ENCODE measurements around the gene OTUB2. TPM values are rescaled to one million over a fixed set of nuclear protein-coding genes. Genes with fewer than 3 reads are reported as not detected.
A peak's percentile ranks its signal among the peaks of the same experiment; 100 is the strongest.

Gene OTUB2
- 0.69 TPM for total RNA-seq (2013)
- under 1 TPM; 0.25 to 0.95 (median 0.28) TPM for polyA plus RNA-seq
- 0.32 and 0.55 TPM in 2 replicates for polyA minus RNA-seq
- 0.87 to 6.9 (median 3.0) reads per million in 11 experiments for total RNA-seq

DNA sequence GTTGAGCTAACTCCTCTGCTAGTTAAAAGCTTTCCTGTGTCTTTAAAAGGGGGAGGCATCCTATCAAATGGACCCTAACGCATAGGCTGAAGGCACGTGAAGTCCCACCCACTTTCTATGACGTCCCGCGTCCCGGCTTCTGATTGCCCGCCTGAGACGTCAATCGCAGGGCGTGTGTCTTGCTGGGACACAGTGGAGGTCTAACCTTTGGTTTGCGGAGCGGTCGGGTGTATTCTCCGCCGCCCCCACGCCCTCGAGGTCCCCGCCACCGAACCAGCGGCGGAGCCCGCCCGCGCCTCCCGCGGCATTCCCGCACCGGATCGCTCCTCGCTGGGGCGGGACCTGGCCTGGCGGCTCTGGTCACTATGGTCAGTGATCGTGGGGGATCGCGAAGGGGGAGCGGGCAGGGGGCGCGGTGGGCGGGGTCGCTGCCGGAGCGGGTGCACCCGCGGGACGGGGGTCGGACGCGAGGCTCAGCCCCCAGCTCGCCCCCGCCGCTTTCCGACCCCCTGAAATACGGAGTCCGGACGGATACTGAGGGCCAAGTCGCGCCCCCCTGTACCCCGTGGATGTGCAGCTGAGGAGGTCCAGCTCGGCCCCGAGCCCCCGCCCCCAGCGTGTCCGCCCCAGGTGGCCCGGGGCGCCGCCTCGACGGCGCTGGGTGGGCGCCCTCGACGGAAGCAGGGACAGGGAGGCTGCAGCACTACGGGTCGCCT, at the start of gene OTUB2:
OTUB2 (plus strand) TSS at position 168 of the 716 bp plus-strand sequence; CDS start at position 366, 198 bp downstream.
- Histone ChIP-seq H3K9me3 (replicated peaks in 1 of 2; ENCODE audit: control insufficient read depth in 1 of 2, insufficient read depth in 1 of 2, low read length in 2 of 2) (no peaks in the 10 kb centered on the region), H3K9ac (ENCODE audit: insufficient read depth, low read length, poor library complexity, severe bottlenecking) (peak within 1 kb of the TSS; percentile 73), H3K27ac (ENCODE audit: low read depth in 1 of 2, low read length in 2 of 2) (peak within 1 kb of the TSS in 1 of 2 donors; percentile 63), H3K36me3 (replicated peaks in 1 of 2; ENCODE audit: control insufficient read depth in 1 of 2, insufficient read depth in 2 of 2, low read length in 2 of 2) (no peaks in the 10 kb centered on the region), H3K4me2 (replicated peaks; ENCODE audit: extremely low read depth, low read length, poor library complexity, severe bottlenecking) (peak within 1 kb of the TSS; percentile 82), H3K4me1 (ENCODE audit: control insufficient read depth in 1 of 2, insufficient read depth in 2 of 2, low read length in 2 of 2) (peaks cover 36 to 44% of the 10 kb centered on the region in 2 donors), H4K20me1 (ENCODE audit: insufficient read depth, low read length) (no peaks in the 10 kb centered on the region), H2AFZ (ENCODE audit: insufficient read depth, low read depth, low read length, poor library complexity, severe bottlenecking) (peak within 1 kb of the TSS; percentile 91), H3K79me2 (ENCODE audit: insufficient read depth, low read length) (no peaks in the 10 kb centered on the region), H3K27me3 (ENCODE audit: control insufficient read depth in 2 of 2, insufficient read depth in 2 of 2, low read length in 2 of 2) (no peaks in the 10 kb centered on the region), H3K4me3 (replicated peaks in 1 of 3; ENCODE audit: low read depth in 2 of 3, low read length in 3 of 3) (peak within 1 kb of the TSS; percentile 33 to 77 (median 71))
- no peak for TF ChIP-seq CTCF (IDR thresholded peaks at IDR 0.05)
- H3K36me3 Mint-ChIP-seq, result no peaks in the 10 kb centered on the region
- peaks cover 2 to 12% (median 3%) of the 10 kb centered on the region in 3 donors for H3K27me3 Mint-ChIP-seq (ENCODE audit: low read depth in 3 of 3)
- DNase-seq, result peak; percentile 91 to 97 (median 95)
- peak within 1 kb of the TSS; percentile 69 to 81 for H3K4me3 Mint-ChIP-seq
- H3K27ac Mint-ChIP-seq, result peak within 1 kb of the TSS in 2 of 7 donors; percentile 62 to 73
- no peaks in the 10 kb centered on the region for H3K9me3 Mint-ChIP-seq
- H3K4me1 Mint-ChIP-seq, result peaks cover 45% of the 10 kb centered on the region
- WGBS (ENCODE audit: insufficient coverage), result under 1% methylated on average over 54 of the region's 74 CpGs
- intact Hi-C loops (cut with micrococcal nuclease), result loop anchor here in 1 of 2 donors (5.0 kb wide), 2 partner anchors 56 to 106 kb away; partner anchors contain the start of genes DDX24 and IFI27L1

- Histone ChIP-seq H3K4me3 (replicated peaks in 1 of 3; ENCODE audit: low read depth in 2 of 3, low read length in 3 of 3) (no peak within 1 kb of the TSS), H3K27ac (ENCODE audit: low read depth in 1 of 2, low read length in 2 of 2) (no peak within 1 kb of the TSS), H3K9ac (ENCODE audit: insufficient read depth, low read length, poor library complexity, severe bottlenecking) (no peak within 1 kb of the TSS), H2AFZ (ENCODE audit: insufficient read depth, low read depth, low read length, poor library complexity, severe bottlenecking) (peak within 1 kb of the TSS; percentile 32), H3K4me2 (replicated peaks; ENCODE audit: extremely low read depth, low read length, poor library complexity, severe bottlenecking) (no peak within 1 kb of the TSS), H3K79me2 (ENCODE audit: insufficient read depth, low read length) (no peaks in the 10 kb centered on the region), H4K20me1 (ENCODE audit: insufficient read depth, low read length) (no peaks in the 10 kb centered on the region), H3K27me3 (ENCODE audit: control insufficient read depth in 2 of 2, insufficient read depth in 2 of 2, low read length in 2 of 2) (no peaks in the 10 kb centered on the region), H3K9me3 (replicated peaks in 1 of 2; ENCODE audit: control insufficient read depth in 1 of 2, insufficient read depth in 1 of 2, low read length in 2 of 2) (peaks cover 0 to 5% of the 10 kb centered on the region in 2 donors), H3K36me3 (replicated peaks in 1 of 2; ENCODE audit: control insufficient read depth in 1 of 2, insufficient read depth in 2 of 2, low read length in 2 of 2) (no peaks in the 10 kb centered on the region), H3K4me1 (ENCODE audit: control insufficient read depth in 1 of 2, insufficient read depth in 2 of 2, low read length in 2 of 2) (peaks cover 18% of the 10 kb centered on the region in 2 donors)
- no peak for TF ChIP-seq CTCF (IDR thresholded peaks at IDR 0.05)
- H3K9me3 Mint-ChIP-seq, result peaks cover 0 to 9% (median 6%) of the 10 kb centered on the region in 7 donors
- peaks cover 2 to 6% (median 5%) of the 10 kb centered on the region in 3 donors for H3K27me3 Mint-ChIP-seq (ENCODE audit: low read depth in 3 of 3)
- intact Hi-C loops (cut with micrococcal nuclease), result loop anchor here in 1 of 2 donors (2.0 kb wide), 1 partner anchor 38 kb away; no protein-coding TSS in a partner anchor
- peak within 1 kb of the TSS in 4 of 7 donors; percentile 10 to 84 (median 24) for H3K27ac Mint-ChIP-seq
- peak in 1 of 3 donors; percentile 48 for DNase-seq
- peaks cover 30% of the 10 kb centered on the region for H3K4me1 Mint-ChIP-seq
- peaks cover 0 to 4% of the 10 kb centered on the region in 2 donors for H3K36me3 Mint-ChIP-seq
- WGBS (ENCODE audit: insufficient coverage), result 25% methylated on average over 8 of the region's 12 CpGs
- peak within 1 kb of the TSS in 1 of 2 donors; percentile 52 for H3K4me3 Mint-ChIP-seq
Observed at GRCh38 chr14:93976477-93977057, 49.6 kb upstream of the OTUB2 start, which contains the start of gene ASB2. Gene ASB2, minus strand, starts transcription at chr14:93976570. Its CDS starts 12,031 bp downstream, at chr14:93964539.

Measured in CD14-positive monocyte (primary cell).